Naive thymus-derived CD8-positive, alpha-beta T cell (primary cell): ENCODE measurements around the gene FAM20C. TPM values are rescaled to one million over a fixed set of nuclear protein-coding genes. Genes with fewer than 3 reads are reported as not detected.

Experiments used
- ATAC-seq, 2 donors: fragments of 150-1000 bp; cut with Tn5 transposase in 1 of 2; sonication (Bioruptor Pico), chemical (Tn5 transposase) in 1 of 2; 1 replicate in 1 of 2; 2 replicates in 1 of 2; pipeline ENCODE4 v1.10.0; 2021; ENCODE audit warnings: mild to moderate bottlenecking in 2 of 2, moderate library complexity in 2 of 2
- POLR2A ChIA-PET: fragments of 350-600 bp; sonication (Branson Sonifier 250); formaldehyde crosslinking; loops from one replicate; lab custom pipeline; 2021; ENCODE audit warnings: antibody characterized with exemption; lab: Charles Lee
- DNase-seq, 10 donors: peaks; one replicate each; pipeline versions ENCODE4 v3.0.0 to v3.0.0-alpha.2; 2020 to 2022
- H3K27ac Mint-ChIP-seq, 10 donors: one replicate each; pipeline ENCODE4 v1.8.0; 2020 to 2022; ENCODE audit warnings: mild to moderate bottlenecking in 10 of 10, mixed read lengths in 10 of 10, moderate library complexity in 4 of 10, inconsistent platforms in 1 of 10
- H3K27me3 Mint-ChIP-seq, 5 donors: one replicate each; pipeline ENCODE4 v1.8.0; 2021 to 2022; ENCODE audit warnings: mixed read lengths in 5 of 5
- H3K36me3 Mint-ChIP-seq, 3 donors: one replicate each; pipeline ENCODE4 v1.8.0; 2020 to 2022; ENCODE audit warnings: mixed read lengths in 3 of 3, mild to moderate bottlenecking in 2 of 3, inconsistent platforms in 1 of 3
- H3K4me1 Mint-ChIP-seq, 4 donors: one replicate each; pipeline ENCODE4 v1.8.0; 2021 to 2022; ENCODE audit warnings: mixed read lengths in 4 of 4
- H3K4me3 Mint-ChIP-seq, 10 donors: one replicate each; pipeline ENCODE4 v1.8.0; 2020 to 2022; ENCODE audit warnings: mild to moderate bottlenecking in 10 of 10, mixed read lengths in 10 of 10, moderate library complexity in 6 of 10, inconsistent platforms in 1 of 10
- H3K9me3 Mint-ChIP-seq, 9 donors: one replicate each; pipeline ENCODE4 v1.8.0; 2020 to 2022; ENCODE audit warnings: mixed read lengths in 9 of 9, mild to moderate bottlenecking in 3 of 9, inconsistent platforms in 1 of 9, moderate library complexity in 1 of 9
- polyA plus RNA-seq, 3 donors: library from polyadenylated mRNA; unstranded; fragments of 300-500 nt; fragmentation: Illumina TruSeq; gene quantifications; one replicate each; pipeline ENCODE4 v1.2.3, GENCODE V29; 2021
- total RNA-seq, 8 experiments: library from RNA in 2 of 8; stranded (reverse) in 2 of 8; gene quantifications; one replicate each; pipeline ENCODE4 v1.2.3 and lab custom pipeline; 2021 to 2026

FAM20C gene
- total and polyA plus RNA-seq, 5 experiments from 2014 or later = 0.60 to 0.66 TPM; not detected in 3

DNA sequence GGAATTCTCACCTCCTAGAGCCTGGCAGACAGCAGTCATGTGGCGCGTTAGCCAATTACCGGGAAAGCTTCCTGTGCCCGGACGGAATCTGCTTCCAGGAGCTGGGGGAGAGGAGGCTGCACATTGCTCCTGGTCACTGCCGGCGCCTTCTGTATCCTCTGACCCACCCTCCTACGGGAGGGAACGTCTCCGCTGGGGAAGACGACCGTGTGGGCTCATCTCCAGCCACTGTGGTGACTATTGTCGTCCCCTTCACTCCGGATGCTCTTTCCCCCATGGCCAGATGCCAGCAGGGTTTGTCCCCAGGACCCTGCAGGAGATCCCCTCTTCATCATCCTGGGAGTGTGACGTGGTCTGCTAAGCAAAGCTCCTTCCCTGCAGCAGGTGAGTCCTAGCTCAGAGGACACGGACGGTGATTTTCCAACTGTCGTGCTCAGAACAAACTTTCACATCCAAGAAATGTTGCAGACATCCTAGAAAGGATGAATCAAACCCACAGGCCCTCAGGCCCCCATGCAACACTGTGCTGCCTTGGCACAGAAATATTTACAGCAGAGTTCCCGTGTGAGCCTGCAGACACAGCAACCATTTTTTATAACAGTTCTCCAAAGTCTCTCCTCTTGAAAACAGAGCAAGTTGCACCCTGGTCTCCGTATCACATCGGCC is 29.6 kb upstream of the FAM20C start:
- no peaks in the 10 kb centered on the region for H3K36me3 Mint-ChIP-seq
- H3K9me3 Mint-ChIP-seq = no peaks in the 10 kb centered on the region
- no peak overlapping the region for H3K4me3 Mint-ChIP-seq
- DNase-seq (no peak), ATAC-seq (no peak)
- peaks cover 4 to 17% (median 6%) of the 10 kb centered on the region in 5 donors for H3K27me3 Mint-ChIP-seq
- H3K27ac Mint-ChIP-seq = no peak overlapping the region
- POLR2A ChIA-PET = interaction anchor here (0.7 kb wide), 1 partner anchor 28 kb away, joined by 5 read pairs; no protein-coding TSS in a partner anchor
- peaks cover 0 to 2% (median 0%) of the 10 kb centered on the region in 4 donors for H3K4me1 Mint-ChIP-seq

DNA sequence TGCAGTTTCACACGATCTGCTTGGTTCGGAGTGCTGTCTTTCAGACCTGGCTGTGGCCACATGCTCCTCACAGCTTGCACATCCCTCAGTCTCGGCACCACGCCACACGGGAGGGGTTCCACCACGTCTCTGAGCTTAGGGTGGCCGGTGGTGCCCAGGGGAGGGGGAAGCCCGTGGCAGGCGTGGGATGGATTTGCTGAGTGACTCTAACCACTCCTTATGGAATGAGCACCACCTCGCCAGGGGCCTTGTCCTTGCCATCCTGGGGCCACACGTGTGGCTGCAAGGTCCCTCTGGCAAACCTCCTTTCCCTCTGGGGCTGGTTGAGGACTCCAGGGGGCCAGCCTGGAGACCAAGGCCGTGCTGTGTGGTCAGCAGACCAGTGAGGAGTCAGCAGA is 29.1 kb upstream of the FAM20C start:
- no peak overlapping the region for H3K27ac Mint-ChIP-seq
- H3K4me3 Mint-ChIP-seq = no peak overlapping the region
- peaks cover 0 to 2% (median 0%) of the 10 kb centered on the region in 4 donors for H3K4me1 Mint-ChIP-seq
- ATAC-seq = no peak
- H3K36me3 Mint-ChIP-seq = no peaks in the 10 kb centered on the region
- no peak for DNase-seq
- POLR2A ChIA-PET = no interaction called here
- no peaks in the 10 kb centered on the region for H3K9me3 Mint-ChIP-seq
- H3K27me3 Mint-ChIP-seq = peaks cover 5 to 20% (median 6%) of the 10 kb centered on the region in 5 donors

DNA sequence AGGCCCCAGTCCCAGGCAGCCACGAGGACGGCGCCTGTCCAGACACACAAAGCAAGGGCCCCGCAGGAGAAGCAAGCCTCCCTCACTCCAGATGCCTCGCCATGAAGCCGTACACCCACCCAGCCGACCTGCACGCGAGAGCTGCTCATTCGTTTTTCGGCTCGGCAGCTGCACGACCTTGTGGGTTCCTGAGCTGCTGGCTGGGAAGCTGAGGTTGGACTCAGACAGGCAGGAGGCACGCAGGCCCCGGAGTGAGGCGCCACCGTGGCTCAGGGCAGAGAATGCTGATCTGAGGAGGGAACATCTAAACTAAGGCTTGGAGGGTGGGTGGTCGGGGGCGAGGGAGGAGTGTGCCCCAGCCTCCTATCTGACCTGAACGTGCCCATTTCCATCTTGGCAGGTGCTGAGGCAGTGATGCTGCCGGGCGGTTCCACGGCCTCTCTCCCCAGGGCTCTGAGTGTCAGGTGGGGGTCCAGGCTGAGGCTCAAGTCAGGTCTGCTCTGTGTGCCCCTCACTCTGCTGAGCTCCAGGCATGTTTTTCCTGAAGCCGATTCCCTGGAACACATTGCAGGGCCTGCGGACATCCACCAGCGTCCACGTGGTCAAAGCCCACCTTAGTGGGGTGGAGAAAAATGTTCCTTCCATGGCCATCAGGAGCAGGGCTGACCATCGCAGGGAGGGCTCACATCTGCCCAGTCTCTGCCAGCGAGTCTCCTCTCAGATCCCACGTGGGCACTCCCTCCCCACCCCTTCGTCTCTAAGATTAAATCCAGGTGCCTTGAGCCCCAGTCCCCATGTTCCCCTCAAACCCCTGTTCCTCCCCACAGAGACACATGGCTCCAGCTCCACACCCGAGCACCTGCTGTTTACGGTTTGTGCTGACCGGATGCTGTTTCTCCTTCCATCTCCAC is 28.1 kb upstream of the FAM20C start:
- Mint-ChIP-seq H3K9me3 (no peaks in the 10 kb centered on the region), H3K27me3 (peaks cover 5 to 23% (median 6%) of the 10 kb centered on the region in 5 donors), H3K4me3 (no peak overlapping the region), H3K4me1 (peaks cover 0 to 2% (median 0%) of the 10 kb centered on the region in 4 donors), H3K36me3 (no peaks in the 10 kb centered on the region), H3K27ac (no peak overlapping the region)
- DNase-seq (no peak), ATAC-seq (no peak)
- POLR2A ChIA-PET = no interaction called here

DNA sequence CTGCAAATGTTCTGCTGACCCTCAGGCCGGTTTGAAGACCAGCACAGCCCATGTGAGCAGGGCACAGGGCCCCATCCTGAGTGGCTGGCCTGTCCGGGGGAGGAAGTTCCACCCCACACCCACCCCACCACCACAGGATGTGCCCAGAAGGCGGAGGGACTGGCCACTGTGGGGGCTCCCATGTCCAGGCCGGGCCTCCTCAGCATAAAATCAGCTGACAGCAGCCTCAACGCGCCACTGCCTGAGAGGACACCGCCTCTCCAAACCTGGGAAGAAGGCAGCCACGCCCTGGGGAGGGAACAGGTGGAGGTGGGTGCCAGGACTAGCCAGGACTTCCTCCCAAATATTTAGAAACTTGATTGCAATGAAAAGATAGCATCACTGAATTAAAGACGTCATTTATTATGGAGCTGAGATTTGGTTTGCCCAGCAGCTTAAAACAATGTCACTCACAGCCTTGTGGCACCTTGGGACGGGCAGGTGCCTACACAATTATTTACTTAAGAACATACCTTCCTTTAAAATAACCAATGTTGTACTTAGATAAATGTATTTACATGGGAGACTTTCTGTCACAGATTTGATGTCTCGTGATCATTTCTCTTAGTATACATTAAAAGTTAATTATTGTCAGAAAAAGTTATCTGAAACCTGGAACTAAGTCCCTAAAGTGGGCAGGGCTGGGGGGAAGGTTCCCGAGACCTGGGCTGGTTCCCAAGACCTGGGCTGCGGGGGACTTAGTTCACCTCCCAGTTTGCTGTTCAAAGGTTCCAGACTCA is 27.3 kb upstream of the FAM20C start:
- no peaks in the 10 kb centered on the region for H3K9me3 Mint-ChIP-seq

DNA sequence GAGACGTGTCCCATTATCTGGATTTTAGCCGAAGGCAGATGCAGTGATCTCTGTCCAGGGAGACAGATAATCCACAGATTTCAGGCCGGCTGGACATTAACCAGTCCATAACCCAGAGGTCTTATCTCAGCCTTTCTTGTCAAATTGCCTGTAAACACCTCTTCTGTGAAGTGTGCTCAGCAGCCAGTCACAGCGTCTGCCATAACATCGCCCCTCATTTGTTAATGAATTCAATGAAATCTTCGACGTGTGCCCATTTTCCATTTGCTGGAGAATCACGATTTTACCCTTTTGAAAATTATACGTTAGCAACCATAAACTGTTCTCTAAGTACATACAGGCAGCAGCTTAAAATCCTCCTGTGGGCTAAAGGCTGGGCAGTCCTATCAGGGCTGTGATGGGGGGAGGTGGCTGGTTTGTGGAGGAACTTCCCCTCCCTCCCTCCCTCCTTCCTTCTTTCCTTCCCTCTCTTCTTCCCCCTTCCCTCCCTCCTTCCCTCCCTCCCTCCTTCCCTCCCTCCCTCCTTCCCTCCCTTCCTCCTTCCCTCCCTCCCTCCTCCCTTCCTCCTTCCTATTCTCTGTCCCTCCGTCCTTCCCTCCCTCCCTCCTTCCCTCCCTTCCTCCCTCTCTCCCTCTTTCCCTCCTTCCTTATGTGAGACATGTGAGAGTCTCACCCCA is 26.6 kb upstream of the FAM20C start:
- no peak for DNase-seq
- POLR2A ChIA-PET = no interaction called here

More for the DNA sequence above, 27.3 kb upstream of the FAM20C start:
- Mint-ChIP-seq H3K27ac (no peak overlapping the region), H3K4me3 (no peak overlapping the region), H3K4me1 (peaks cover 0 to 2% (median 0%) of the 10 kb centered on the region in 4 donors), H3K36me3 (no peaks in the 10 kb centered on the region), H3K27me3 (peaks cover 5 to 27% (median 14%) of the 10 kb centered on the region in 5 donors)
- DNase-seq = no peak
- POLR2A ChIA-PET = no interaction called here
- ATAC-seq = no peak

DNA sequence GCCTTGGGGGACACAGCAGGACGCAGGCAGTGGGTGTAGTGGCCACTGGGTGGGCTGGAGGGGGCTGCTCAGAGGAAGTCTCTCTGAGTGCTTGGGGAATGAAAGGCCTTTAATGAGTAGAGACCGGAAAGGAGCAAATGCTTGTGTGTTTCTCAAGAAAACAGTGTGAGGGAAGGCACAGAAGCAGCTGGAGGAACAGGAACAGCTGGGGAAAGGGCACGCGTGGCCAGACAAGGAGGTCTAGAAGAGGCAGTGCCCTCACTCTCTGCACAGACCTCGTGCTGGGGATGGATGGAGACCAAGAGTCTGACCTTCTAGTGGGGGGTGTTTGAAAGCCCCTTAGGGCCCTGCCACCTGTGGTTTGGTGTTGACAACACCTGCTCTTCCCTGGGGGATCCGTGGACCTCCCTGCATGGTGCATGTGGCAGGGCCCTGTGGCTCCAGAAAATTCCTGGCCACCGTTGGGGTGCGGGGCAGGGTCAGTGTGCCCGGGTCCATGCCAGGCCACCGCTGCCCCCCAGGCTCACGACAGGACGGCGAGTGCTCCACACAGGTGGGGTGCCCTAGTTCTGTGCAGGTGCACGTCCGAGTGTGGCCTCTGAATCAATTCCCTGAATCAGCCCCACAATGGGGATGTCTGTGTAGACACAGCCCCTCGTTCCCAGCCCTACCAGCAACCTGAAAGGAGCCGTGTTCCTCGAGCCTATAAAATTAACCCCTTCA is 25.9 kb upstream of the FAM20C start:
- ATAC-seq = no peak
- Mint-ChIP-seq H3K27me3 (peaks cover 6 to 34% (median 15%) of the 10 kb centered on the region in 5 donors), H3K9me3 (no peaks in the 10 kb centered on the region), H3K27ac (no peak overlapping the region), H3K4me1 (peaks cover 0 to 2% (median 0%) of the 10 kb centered on the region in 4 donors), H3K4me3 (no peak overlapping the region), H3K36me3 (no peaks in the 10 kb centered on the region)
- POLR2A ChIA-PET = no interaction called here
- no peak for DNase-seq

More for the DNA sequence above, 26.6 kb upstream of the FAM20C start:
- Mint-ChIP-seq H3K27ac (no peak overlapping the region), H3K4me3 (no peak overlapping the region), H3K36me3 (no peaks in the 10 kb centered on the region), H3K9me3 (no peaks in the 10 kb centered on the region), H3K27me3 (peaks cover 6 to 34% (median 15%) of the 10 kb centered on the region in 5 donors), H3K4me1 (peaks cover 0 to 2% (median 0%) of the 10 kb centered on the region in 4 donors)
- no peak for ATAC-seq

DNA sequence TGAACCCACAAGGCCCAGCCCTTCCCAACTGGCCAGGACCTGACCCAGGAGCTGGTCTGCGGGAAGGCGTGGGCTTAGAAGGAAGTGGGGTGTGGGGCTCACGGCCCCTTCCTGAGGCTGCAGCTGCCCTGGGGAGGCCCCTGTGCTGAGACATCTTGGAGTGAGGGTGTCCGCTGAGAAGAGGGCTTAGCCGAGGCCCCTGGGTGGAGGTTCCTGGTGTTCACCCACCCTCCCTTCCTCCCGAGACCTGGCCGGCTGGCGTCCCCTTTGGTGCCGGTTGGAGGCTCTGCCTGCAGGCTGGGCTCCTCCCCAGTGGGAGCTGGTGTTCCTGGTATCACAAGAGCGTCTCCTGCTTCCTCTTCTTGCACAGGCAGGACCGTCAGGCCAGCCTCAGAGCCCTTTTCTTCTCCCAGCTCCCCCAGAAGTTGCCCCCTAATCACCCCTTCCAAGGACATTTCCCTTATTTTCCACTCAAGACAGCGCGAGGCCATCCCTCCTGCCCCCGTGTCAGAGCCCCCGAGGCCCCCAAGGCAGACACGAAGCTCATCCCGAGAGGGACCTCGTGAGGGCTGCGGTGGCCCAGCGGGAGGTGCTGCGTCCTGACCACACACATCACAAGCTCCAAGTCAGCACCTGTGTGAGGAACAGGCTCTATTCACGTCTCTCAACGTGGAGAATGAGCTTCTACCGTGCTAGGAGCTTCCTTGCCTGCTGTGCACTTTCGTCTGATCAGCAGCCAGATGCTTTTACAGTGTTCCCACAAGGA is 25.1 kb upstream of the FAM20C start:
- POLR2A ChIA-PET = interaction anchor here (0.7 kb wide), 1 partner anchor 18 kb away, joined by 4 read pairs; no protein-coding TSS in a partner anchor
- Mint-ChIP-seq H3K27me3 (peaks cover 6 to 34% (median 15%) of the 10 kb centered on the region in 5 donors), H3K9me3 (no peaks in the 10 kb centered on the region), H3K4me1 (peaks cover 0 to 2% (median 0%) of the 10 kb centered on the region in 4 donors), H3K4me3 (no peak overlapping the region), H3K27ac (no peak overlapping the region), H3K36me3 (no peaks in the 10 kb centered on the region)
- no peak for DNase-seq
- ATAC-seq = no peak

DNA sequence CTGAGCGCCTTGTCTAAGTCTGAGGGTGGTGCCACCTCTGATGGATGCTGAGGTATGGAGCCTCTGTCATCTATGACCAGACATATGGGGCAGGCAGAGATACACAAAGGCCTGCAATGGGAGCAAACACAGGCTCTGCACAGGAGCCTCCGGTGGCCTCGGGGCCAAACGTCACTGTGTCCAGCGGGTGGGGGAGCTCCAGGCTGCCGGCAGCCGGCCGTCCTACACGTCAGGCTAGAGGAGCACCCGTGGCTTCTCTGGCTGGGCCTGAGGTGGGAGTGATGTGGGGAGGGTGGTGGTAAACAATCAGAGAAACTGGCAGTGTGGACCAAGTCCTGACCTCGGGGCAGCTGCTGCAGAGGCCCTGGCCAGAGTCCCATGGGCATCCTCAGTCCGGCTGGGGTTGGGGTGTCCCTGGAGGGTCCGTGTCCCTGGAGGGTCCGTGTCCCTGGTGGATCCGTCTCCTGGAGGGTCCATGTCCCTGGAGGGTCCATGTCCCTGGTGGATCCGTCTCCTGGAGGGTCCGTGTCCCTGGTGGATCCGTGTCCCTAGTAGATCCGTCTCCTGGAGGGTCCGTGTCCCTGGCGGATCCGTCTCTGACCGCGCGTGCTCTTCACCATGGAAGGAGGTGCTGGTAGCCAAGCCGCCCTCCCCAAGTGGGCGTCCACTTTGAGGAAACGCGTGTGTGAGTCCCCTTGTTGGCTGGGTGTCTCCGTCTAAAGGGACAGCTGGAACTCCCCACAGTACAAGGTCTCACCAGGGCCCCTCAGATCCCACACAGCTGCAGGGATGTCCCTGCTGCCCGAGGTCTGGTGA is 24.2 kb upstream of the FAM20C start:
- Mint-ChIP-seq H3K27ac (no peak overlapping the region), H3K4me1 (peaks cover 0 to 2% (median 0%) of the 10 kb centered on the region in 4 donors), H3K36me3 (no peaks in the 10 kb centered on the region), H3K9me3 (no peaks in the 10 kb centered on the region), H3K4me3 (no peak overlapping the region), H3K27me3 (peaks cover 6 to 34% (median 14%) of the 10 kb centered on the region in 5 donors)
- DNase-seq (no peak), ATAC-seq (no peak)
- POLR2A ChIA-PET = interaction anchor here (0.7 kb wide), 1 partner anchor 19 kb away, joined by 4 read pairs; no protein-coding TSS in a partner anchor

DNA sequence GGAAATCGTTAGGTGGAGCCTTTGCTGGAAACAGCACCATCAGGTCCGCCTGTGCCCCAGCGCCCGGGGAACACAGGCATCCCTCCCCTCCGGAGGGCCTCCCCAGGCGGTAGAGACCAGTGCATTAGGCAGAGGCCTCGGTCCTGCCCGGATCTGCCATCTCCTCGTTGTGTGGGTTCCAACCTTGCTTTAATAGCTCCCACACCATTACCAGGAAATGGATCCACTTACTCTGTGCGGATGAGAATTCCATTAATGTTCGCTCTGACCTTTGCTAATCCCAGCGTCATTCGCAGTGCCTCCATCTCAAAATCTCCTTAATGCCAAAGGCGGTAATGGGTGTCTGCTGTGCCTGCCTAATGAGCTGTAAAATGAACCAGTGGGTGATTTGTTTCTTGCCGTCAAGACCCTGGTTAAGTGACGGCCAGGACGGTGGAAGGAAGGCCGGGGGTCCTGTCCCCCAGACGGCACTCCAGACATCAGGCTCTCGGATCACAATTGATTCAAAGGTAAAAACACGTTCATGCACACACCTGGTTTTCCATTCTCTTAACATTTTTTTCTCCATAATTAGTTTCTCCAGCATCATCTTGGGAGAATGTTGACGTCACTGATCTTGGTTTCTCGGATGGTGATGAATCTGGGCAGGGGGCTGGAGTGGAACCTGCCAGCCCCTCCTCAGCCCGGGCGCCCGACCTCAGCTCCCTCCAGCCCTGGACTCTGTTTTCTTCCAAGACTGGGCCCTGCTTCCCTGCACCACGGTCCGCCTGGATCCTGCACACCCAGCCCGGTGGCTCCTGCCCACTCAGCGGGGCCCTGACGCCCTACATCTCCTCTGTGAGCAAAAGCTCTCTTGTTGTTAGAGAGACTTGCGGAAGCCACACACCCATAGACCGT is 22.8 kb upstream of the FAM20C start:
- POLR2A ChIA-PET = no interaction called here
- H3K9me3 Mint-ChIP-seq = no peaks in the 10 kb centered on the region
- no peaks in the 10 kb centered on the region for H3K36me3 Mint-ChIP-seq
- peaks cover 5 to 34% (median 13%) of the 10 kb centered on the region in 5 donors for H3K27me3 Mint-ChIP-seq
- no peak overlapping the region for H3K4me3 Mint-ChIP-seq
- H3K4me1 Mint-ChIP-seq = peaks cover 0 to 2% (median 0%) of the 10 kb centered on the region in 4 donors
- H3K27ac Mint-ChIP-seq = peak overlapping the region in 1 of 10 donors; percentile 21
- no peak for DNase-seq
- no peak for ATAC-seq
